ENCODE results near the gene MRI1.
"Not testable (repeated sequence)": the region's sequence is repeated elsewhere in the genome, so short reads cannot be mapped to it uniquely, and the experiment has no call there.

DNA sequence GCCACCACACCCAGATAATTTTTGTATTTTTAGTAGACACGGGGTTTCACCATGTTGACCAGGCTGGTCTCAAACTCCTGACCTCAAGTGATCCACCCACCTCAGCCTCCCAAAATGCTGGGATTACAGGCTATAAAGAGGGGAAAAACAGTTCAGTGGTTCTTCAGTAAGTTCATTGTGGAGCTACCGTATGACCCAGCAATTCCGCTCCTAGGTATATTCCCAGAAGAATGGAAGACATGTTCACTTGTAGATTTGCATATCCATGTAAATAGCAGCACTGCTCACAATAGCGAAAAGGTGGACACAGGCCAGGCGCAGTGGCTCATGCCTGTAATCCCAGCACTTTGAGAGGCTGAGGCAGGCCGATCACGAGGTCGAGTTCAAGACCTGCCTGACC is 15.5 kb downstream of the MRI1 start:
- TF ChIP-seq, protein P1, sequence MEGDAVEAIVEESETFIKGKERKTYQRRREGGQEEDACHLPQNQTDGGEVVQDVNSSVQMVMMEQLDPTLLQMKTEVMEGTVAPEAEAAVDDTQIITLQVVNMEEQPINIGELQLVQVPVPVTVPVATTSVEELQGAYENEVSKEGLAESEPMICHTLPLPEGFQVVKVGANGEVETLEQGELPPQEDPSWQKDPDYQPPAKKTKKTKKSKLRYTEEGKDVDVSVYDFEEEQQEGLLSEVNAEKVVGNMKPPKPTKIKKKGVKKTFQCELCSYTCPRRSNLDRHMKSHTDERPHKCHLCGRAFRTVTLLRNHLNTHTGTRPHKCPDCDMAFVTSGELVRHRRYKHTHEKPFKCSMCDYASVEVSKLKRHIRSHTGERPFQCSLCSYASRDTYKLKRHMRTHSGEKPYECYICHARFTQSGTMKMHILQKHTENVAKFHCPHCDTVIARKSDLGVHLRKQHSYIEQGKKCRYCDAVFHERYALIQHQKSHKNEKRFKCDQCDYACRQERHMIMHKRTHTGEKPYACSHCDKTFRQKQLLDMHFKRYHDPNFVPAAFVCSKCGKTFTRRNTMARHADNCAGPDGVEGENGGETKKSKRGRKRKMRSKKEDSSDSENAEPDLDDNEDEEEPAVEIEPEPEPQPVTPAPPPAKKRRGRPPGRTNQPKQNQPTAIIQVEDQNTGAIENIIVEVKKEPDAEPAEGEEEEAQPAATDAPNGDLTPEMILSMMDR (IDR thresholded peaks at IDR 0.05), result not testable (repeated sequence)
- not testable (repeated sequence) for TF ChIP-seq POLR2A (IDR thresholded peaks at IDR 0.05)

Measured in thyroid gland (tissue), 4 donors.